Measurements from ENCODE around the gene AIG1.

The AIG1 gene

DNA sequence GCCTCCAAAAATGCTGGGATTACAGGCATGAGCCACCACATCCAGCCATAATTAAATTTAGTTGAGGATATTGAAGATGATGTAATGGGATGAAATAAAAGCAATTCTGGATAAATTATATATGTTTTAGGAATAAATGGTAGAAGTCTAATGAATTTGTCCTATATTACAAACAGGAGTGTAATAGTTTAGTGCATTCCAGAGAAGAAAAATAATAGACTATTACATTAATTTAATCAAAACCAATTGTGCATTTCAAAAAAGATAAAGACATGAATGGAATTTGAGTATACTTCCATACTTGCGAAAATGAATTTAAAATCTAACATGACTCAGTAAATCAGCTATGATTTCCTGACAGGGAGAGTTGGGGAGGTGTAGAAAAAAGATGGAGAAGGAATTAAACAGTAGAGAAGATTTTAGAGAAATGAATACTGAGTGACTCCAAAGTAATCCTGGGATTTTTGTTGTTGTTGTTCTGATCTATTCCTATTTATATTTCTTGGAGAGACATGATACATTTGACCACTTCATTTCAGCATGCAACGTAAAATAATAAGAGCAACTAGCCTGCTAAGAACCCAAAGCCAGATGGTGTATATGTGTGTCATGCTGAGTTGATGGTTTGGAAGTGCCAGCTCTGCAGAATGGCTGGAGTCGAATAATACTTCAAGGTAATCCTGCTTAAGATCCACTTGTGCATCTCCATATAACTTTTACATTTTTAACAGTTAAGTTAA, 67.4 kb downstream of the AIG1 start:
- DNase-seq (no peak), ATAC-seq (ENCODE audit: insufficient read depth, low read depth) (no peak)
- Histone ChIP-seq H2AFZ (ENCODE audit: low read depth, low read length) (no peak overlapping the region), H3K27ac (ENCODE audit: low read length) (no peak overlapping the region), H3K27me3 (ENCODE audit: insufficient read depth, low read length, poor library complexity) (no peaks in the 10 kb centered on the region), H3K79me2 (ENCODE audit: insufficient read depth, low read length) (no peaks in the 10 kb centered on the region), H3K4me1 (ENCODE audit: insufficient read depth, low read length) (no peaks in the 10 kb centered on the region), H3K9me3 (ENCODE audit: insufficient read depth, low read length, severe bottlenecking) (peaks cover 11% of the 10 kb centered on the region), H3K4me3 (ENCODE audit: low read depth in 1 of 2, low read length in 2 of 2) (no peak overlapping the region), H3K9ac (ENCODE audit: low read depth, low read length) (no peak overlapping the region), H3K36me3 (ENCODE audit: insufficient read depth, low read length) (no peaks in the 10 kb centered on the region), H3K4me2 (ENCODE audit: insufficient read depth, low read length) (no peak overlapping the region), H4K20me1 (ENCODE audit: insufficient read depth, low read length) (no peaks in the 10 kb centered on the region)
- TF ChIP-seq CTCF (IDR thresholded peaks at IDR 0.05; ENCODE audit: borderline replicate concordance, extremely low read depth, low read length, poor library complexity, severe bottlenecking): no peak
- TF ChIP-seq EZH2 (IDR thresholded peaks at IDR 0.05; ENCODE audit: borderline replicate concordance, low read depth, low read length, severe bottlenecking): no peak

- H3K27me3 ChIP-seq (ENCODE audit: insufficient read depth, low read length, poor library complexity): no peaks in the 10 kb centered on the region
- no peak for TF ChIP-seq EZH2 (IDR thresholded peaks at IDR 0.05; ENCODE audit: borderline replicate concordance, low read depth, low read length, severe bottlenecking)
- no peak for TF ChIP-seq CTCF (IDR thresholded peaks at IDR 0.05; ENCODE audit: borderline replicate concordance, extremely low read depth, low read length, poor library complexity, severe bottlenecking)
- H3K27ac ChIP-seq (ENCODE audit: low read length): no peak overlapping the region
- H2AFZ ChIP-seq (ENCODE audit: low read depth, low read length): no peak overlapping the region
- ATAC-seq (ENCODE audit: insufficient read depth, low read depth): no peak
- H3K4me1 ChIP-seq (ENCODE audit: insufficient read depth, low read length): no peaks in the 10 kb centered on the region
- no peak overlapping the region for H3K4me3 ChIP-seq (ENCODE audit: low read depth in 1 of 2, low read length in 2 of 2)
- no peak for DNase-seq
- H3K9me3 ChIP-seq (ENCODE audit: insufficient read depth, low read length, severe bottlenecking): peaks cover 11% of the 10 kb centered on the region
- no peaks in the 10 kb centered on the region for H3K36me3 ChIP-seq (ENCODE audit: insufficient read depth, low read length)
- H3K9ac ChIP-seq (ENCODE audit: low read depth, low read length): no peak overlapping the region
- no peaks in the 10 kb centered on the region for H3K79me2 ChIP-seq (ENCODE audit: insufficient read depth, low read length)
- no peak overlapping the region for H3K4me2 ChIP-seq (ENCODE audit: insufficient read depth, low read length)
- H4K20me1 ChIP-seq (ENCODE audit: insufficient read depth, low read length): no peaks in the 10 kb centered on the region
Observed at GRCh38 chr6:143128681-143129015, 68.0 kb downstream of the AIG1 start.

DNA sequence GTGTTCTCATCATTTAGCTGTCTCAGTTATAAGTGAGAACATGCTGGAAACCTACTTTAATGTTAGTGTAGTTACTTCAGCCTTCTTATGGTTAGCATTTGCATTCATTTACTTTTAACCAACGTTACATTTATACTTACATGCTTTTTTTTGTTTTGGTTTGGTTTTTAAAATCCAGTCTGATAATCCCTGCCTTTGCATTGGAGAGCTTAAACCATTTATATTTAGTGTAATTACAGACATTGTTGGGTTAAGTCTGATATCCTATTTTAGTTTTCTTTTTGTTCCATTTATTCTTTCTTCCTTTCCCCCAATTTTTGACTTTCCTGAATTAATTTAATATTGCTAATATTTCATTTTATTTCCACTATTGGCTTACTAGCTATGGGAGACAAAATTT, 70.2 kb downstream of the AIG1 start:
- Histone ChIP-seq H4K20me1 (ENCODE audit: insufficient read depth, low read length) (no peaks in the 10 kb centered on the region), H3K27ac (ENCODE audit: low read length) (no peak overlapping the region), H2AFZ (ENCODE audit: low read depth, low read length) (no peak overlapping the region), H3K4me2 (ENCODE audit: insufficient read depth, low read length) (no peak overlapping the region), H3K4me3 (ENCODE audit: low read depth in 1 of 2, low read length in 2 of 2) (no peak overlapping the region), H3K79me2 (ENCODE audit: insufficient read depth, low read length) (no peaks in the 10 kb centered on the region), H3K9ac (ENCODE audit: low read depth, low read length) (no peak overlapping the region), H3K9me3 (ENCODE audit: insufficient read depth, low read length, severe bottlenecking) (peaks cover 11% of the 10 kb centered on the region), H3K36me3 (ENCODE audit: insufficient read depth, low read length) (no peaks in the 10 kb centered on the region), H3K4me1 (ENCODE audit: insufficient read depth, low read length) (no peaks in the 10 kb centered on the region), H3K27me3 (ENCODE audit: insufficient read depth, low read length, poor library complexity) (no peaks in the 10 kb centered on the region)
- TF ChIP-seq CTCF (IDR thresholded peaks at IDR 0.05; ENCODE audit: borderline replicate concordance, extremely low read depth, low read length, poor library complexity, severe bottlenecking): no peak
- TF ChIP-seq EZH2 (IDR thresholded peaks at IDR 0.05; ENCODE audit: borderline replicate concordance, low read depth, low read length, severe bottlenecking): no peak
- no peak for DNase-seq
- no peak for ATAC-seq (ENCODE audit: insufficient read depth, low read depth)
